ENCODE measurements around the gene TNPO2. TPM values are rescaled to one million over a fixed set of nuclear protein-coding genes. Genes with fewer than 3 reads are reported as not detected.

Gene TNPO2
- polyA plus RNA-seq, 1 experiment, result 47.3 TPM

DNA sequence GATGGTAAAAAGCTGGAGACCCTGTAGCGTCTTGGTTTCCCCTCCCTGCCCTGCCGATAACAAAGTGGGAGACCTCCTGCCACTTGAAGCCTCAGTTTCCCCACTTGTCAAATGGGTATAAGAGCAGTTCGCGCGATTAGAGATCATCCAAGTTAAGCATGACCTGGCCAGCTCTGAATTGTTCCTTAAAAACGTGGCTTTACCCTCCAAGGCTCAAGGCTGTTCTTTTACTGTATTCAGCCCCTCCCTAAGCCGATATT is 421 bp downstream of the TNPO2 start:
- no peak for DNase-seq (ENCODE audit: low read depth, low spot score)
- ChIA-PET CTCF (interaction anchor here (0.7 to 1.8 kb wide), 5 partner anchors 10 to 125 kb away, joined by 3 to 8 read pairs (median 4); no protein-coding TSS in a partner anchor), POLR2A (interaction anchor here (0.5 to 3.3 kb wide), 5 partner anchors 10 to 223 kb away, joined by 3 to 25 read pairs (median 19); partner anchors contain the start of genes DHPS, GET3, JUNB and TRIR)
- Histone ChIP-seq H3K9me3 (ENCODE audit: control insufficient read depth, insufficient read depth, low read length) (no peaks in the 10 kb centered on the region; the same call in 1 of the 2 replicates), H3K27me3 (ENCODE audit: control insufficient read depth, insufficient read depth, low read length) (no peaks in the 10 kb centered on the region), H3K27ac (ENCODE audit: low read depth, low read length) (peak overlapping the region; percentile 82), H3K4me3 (ENCODE audit: low read depth, low read length) (peak overlapping the region; percentile 83)
- TF ChIP-seq, protein P1, sequence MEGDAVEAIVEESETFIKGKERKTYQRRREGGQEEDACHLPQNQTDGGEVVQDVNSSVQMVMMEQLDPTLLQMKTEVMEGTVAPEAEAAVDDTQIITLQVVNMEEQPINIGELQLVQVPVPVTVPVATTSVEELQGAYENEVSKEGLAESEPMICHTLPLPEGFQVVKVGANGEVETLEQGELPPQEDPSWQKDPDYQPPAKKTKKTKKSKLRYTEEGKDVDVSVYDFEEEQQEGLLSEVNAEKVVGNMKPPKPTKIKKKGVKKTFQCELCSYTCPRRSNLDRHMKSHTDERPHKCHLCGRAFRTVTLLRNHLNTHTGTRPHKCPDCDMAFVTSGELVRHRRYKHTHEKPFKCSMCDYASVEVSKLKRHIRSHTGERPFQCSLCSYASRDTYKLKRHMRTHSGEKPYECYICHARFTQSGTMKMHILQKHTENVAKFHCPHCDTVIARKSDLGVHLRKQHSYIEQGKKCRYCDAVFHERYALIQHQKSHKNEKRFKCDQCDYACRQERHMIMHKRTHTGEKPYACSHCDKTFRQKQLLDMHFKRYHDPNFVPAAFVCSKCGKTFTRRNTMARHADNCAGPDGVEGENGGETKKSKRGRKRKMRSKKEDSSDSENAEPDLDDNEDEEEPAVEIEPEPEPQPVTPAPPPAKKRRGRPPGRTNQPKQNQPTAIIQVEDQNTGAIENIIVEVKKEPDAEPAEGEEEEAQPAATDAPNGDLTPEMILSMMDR (IDR thresholded peaks at IDR 0.05; ENCODE audit: low read depth, low read length), result no peak

DNA sequence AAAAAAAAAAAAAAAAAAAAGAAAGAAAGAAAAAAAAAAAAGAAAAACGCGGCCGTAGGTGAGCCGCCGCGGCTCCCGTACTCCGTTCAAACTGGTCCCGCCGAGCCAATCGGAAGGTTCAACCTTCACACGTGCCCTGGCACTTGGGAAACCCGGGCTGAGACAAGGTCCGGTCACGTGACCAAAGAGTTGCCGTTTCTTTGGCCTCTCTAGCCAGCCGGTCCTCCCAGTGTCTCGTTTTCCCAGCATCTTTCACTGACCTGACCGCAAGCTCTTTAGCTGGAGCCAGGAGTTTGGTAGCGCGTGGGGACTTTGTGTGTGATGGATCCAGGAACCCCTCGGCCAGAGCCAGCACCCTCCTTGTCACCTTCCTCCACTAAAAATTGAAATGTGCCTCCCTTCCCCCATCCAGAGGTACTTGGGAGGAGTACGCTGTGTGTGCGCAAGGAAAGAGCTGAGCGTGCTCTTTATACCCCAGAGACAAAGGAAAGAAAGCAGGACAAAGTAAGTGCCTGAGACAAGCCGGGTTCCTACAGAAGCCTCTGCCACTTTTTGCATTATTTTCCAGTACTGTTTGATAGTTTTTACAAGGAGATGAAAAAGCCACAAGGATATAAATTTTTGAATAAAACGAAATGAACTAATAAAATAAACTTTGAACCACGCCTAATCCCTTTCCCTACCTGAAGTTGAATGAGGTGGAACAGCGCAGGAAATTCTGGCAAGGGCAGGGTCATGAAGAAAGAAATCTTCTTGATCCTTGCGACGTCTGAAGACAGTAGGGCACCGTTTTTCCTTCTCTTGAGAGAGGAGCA is 959 bp downstream of the TNPO2 start:
- Histone ChIP-seq H3K4me3 (ENCODE audit: low read depth, low read length) (peak overlapping the region; percentile 83), H3K9me3 (ENCODE audit: control insufficient read depth, insufficient read depth, low read length) (no peaks in the 10 kb centered on the region; the same call in 1 of the 2 replicates), H3K27ac (ENCODE audit: low read depth, low read length) (peak overlapping the region; percentile 82), H3K27me3 (ENCODE audit: control insufficient read depth, insufficient read depth, low read length) (no peaks in the 10 kb centered on the region)
- TF ChIP-seq, protein P1 (IDR thresholded peaks at IDR 0.05; ENCODE audit: low read depth, low read length), result no peak
- DNase-seq (ENCODE audit: low read depth, low spot score), result peak; percentile 98
- ChIA-PET POLR2A (interaction anchor here (0.5 to 3.3 kb wide), 6 partner anchors 11 to 224 kb away, joined by 3 to 25 read pairs (median 12); partner anchors contain the start of genes DHPS, GET3, JUNB and TRIR), CTCF (interaction anchor here (0.7 to 1.8 kb wide), 4 partner anchors 11 to 125 kb away, joined by 3 to 8 read pairs (median 4); no protein-coding TSS in a partner anchor)

DNA sequence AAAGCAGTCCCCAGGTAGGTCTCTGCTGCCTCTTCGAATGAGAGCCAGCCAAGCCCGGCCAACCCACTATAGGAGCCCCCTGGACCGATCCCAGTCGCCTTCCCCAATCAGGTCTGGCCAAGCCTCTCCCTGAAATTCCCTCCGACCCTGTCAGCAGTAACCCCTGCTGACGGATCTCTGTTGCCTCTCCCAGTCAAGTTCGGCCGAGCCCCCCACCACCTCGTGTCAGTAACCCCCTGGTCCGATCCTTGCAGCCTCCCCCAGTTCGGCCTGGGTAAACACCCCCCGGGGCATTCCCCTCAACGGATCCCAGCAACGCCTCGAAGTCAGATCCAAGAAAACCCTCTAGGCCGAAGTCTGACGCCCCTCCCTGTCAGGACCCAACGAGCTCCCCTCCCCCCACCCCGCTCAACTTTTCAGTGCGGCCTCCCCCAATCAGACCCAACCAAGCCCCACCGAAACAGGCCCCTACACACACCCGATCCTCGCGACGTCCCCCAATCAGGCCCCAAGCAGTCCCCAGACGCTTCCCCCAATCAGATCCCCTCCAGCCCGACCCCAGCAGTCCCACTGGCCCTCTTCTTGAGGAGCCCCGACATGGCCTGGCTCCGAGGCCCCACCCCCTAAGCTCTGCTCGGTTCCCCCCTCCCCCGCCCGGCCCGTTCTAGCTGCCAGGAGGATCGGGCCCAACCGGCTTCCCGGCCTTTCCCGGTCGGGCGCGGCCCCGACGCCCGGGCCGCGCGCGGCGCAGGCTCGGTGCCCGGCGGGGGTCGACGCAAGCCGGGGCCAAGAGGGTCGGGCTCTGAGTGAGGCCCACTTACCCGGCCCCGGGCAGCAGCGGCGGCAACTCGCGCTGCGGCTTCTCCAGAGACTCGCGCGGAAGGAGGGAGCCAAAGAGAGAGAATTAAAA is 1.8 kb downstream of the TNPO2 start:
- Histone ChIP-seq H3K27ac (ENCODE audit: low read depth, low read length) (peak overlapping the region; percentile 78), H3K9me3 (ENCODE audit: control insufficient read depth, insufficient read depth, low read length) (no peaks in the 10 kb centered on the region; the same call in 1 of the 2 replicates), H3K4me3 (ENCODE audit: low read depth, low read length) (peak overlapping the region; percentile 83), H3K27me3 (ENCODE audit: control insufficient read depth, insufficient read depth, low read length) (no peaks in the 10 kb centered on the region)
- ChIA-PET CTCF (interaction anchor here (0.6 to 1.8 kb wide), 4 partner anchors 12 to 75 kb away, joined by 3 to 8 read pairs (median 4); no protein-coding TSS in a partner anchor), POLR2A (interaction anchor here (0.6 to 3.3 kb wide), 8 partner anchors 12 to 150 kb away, joined by 3 to 25 read pairs (median 6); partner anchors contain the start of genes GET3, JUNB, MAN2B1 and TRIR)
- TF ChIP-seq, protein P1 (IDR thresholded peaks at IDR 0.05; ENCODE audit: low read depth, low read length), result no peak
- DNase-seq (ENCODE audit: low read depth, low spot score), result peak; percentile 45

DNA sequence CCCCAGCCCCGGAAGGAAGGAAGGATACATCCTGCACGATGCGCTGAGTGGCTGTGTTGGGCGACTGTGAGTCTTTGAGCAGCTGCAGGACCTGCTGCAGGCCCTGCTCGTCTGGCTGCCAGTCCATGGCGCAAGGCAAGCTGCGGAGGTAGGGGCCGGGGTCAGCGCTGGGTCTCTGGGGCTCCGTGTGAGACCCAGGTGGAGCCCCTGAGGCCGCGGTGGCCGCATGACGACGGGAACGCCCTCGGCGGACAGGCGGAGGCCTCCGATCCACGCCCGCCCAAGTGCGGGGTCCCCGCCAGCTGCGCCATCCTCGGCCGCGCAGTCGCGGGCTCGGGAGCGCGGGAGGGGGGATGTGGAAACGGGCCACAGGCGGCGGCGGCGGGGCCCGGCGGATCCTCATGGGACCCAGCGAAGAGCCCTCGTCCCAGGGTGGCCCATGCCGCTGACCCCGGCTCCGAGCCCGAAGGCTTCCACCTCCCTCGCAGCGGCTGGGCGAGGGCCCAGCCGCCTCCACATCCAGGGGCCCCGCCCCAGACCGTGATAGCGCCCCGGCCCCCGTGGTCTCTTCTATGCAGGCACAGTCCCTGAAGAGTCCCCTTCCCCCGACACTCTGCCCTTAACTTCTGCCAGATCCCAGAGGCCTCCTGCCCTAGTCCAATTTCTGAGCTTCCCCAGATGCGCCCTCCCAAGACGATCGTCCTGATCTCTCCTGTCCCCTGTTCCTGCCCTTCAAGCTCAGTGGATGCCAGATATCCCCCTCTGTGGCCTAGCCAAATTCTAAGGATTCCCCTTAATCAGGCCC is 2.7 kb downstream of the TNPO2 start:
- Histone ChIP-seq H3K9me3 (ENCODE audit: control insufficient read depth, insufficient read depth, low read length) (no peaks in the 10 kb centered on the region; the same call in 1 of the 2 replicates), H3K4me3 (ENCODE audit: low read depth, low read length) (peak overlapping the region; percentile 83), H3K27me3 (ENCODE audit: control insufficient read depth, insufficient read depth, low read length) (no peaks in the 10 kb centered on the region), H3K27ac (ENCODE audit: low read depth, low read length) (peak overlapping the region; percentile 78)
- POLR2A ChIA-PET, result interaction anchor here (0.6 to 3.3 kb wide), 4 partner anchors 13 to 72 kb away, joined by 3 to 25 read pairs (median 19); partner anchors contain the start of genes GET3, JUNB, MAN2B1 and TRIR
- CTCF ChIA-PET, result interaction anchor here (0.6 to 1.3 kb wide), 4 partner anchors 36 to 127 kb away, joined by 3 to 4 read pairs (median 3); no protein-coding TSS in a partner anchor
- no peak for DNase-seq (ENCODE audit: low read depth, low spot score)
- TF ChIP-seq, protein P1 (IDR thresholded peaks at IDR 0.05; ENCODE audit: low read depth, low read length), result no peak

Measured in AG04450 (cell line).